GM12878 (cell line): ENCODE data around the gene FOS. TPM values are rescaled to one million over a fixed set of nuclear protein-coding genes. Genes with fewer than 3 reads are reported as not detected.
A peak's percentile ranks its signal among the peaks of the same experiment; 100 is the strongest.

Source experiments
- CEBPB ChIP-seq, 2 experiments: fragments of 150-350 bp in 1 of 2; IDR thresholded peaks; 2 replicates each; pipeline ENCODE4 v1.6.1; 2012 to 2014; ENCODE audit warnings: low read depth in 2 of 2, low read length in 2 of 2, borderline replicate concordance in 1 of 2, inconsistent platforms in 1 of 2
- CHD4 ChIP-seq: fragments of 200-600 bp; sonication (generic); IDR thresholded peaks from 2 replicates; pipeline ENCODE4 v1.6.1; 2016; ENCODE audit warnings: mild to moderate bottlenecking
- EP300 ChIP-seq, 2 experiments: fragments of 150-350 bp in 1 of 2; IDR thresholded peaks; 2 replicates each; pipeline ENCODE4 v1.6.1; 2011 to 2012; ENCODE audit warnings: low read depth in 2 of 2, low read length in 2 of 2, borderline replicate concordance in 1 of 2, improper control_type of control experiment in 1 of 2, inconsistent platforms in 1 of 2; ENCODE audit not compliant: control insufficient read depth in 1 of 2
- HDAC6 ChIP-seq: fragments of 200-600 bp; sonication (generic); IDR thresholded peaks from one replicate; pipeline ENCODE4 v1.8.0; 2017; ENCODE audit warnings: antibody characterized with exemption; ENCODE audit not compliant: unreplicated experiment
- IRF4 ChIP-seq: IDR thresholded peaks from 2 replicates; pipeline ENCODE4 v1.6.1; 2011; ENCODE audit warnings: low read depth, low read length
- KAT2A ChIP-seq: conservative IDR thresholded peaks from 2 replicates; pipeline ENCODE4 v1.6.1; 2011; ENCODE audit warnings: low read depth, low read length; ENCODE audit not compliant: control insufficient read depth
- KDM1A ChIP-seq: fragments of 200-600 bp; sonication (generic); IDR thresholded peaks from 2 replicates; pipeline ENCODE4 v1.6.1; 2016; ENCODE audit warnings: borderline replicate concordance
- KLF5 ChIP-seq: fragments of 450-650 bp; IDR thresholded peaks from 2 replicates; pipeline ENCODE4 v1.6.1; 2014; ENCODE audit warnings: mild to moderate bottlenecking; ENCODE audit not compliant: partially characterized antibody
- MEF2A ChIP-seq: IDR thresholded peaks from 2 replicates; pipeline ENCODE4 v1.6.1; 2011; ENCODE audit warnings: low read depth, mild to moderate bottlenecking, low read length, moderate library complexity; ENCODE audit not compliant: insufficient read depth
- MTA3 ChIP-seq: IDR thresholded peaks from 2 replicates; pipeline ENCODE4 v1.6.1; 2012; ENCODE audit warnings: low read length, inconsistent platforms, borderline replicate concordance
- MXI1 ChIP-seq: fragments of 150-350 bp; IDR thresholded peaks from 2 replicates; pipeline ENCODE4 v1.6.1; 2011; ENCODE audit warnings: low read depth, mild to moderate bottlenecking, inconsistent platforms, low read length, improper control_type of control experiment
- MYB ChIP-seq: fragments of 150-350 bp; IDR thresholded peaks from 2 replicates; pipeline ENCODE4 v1.6.1; 2014; ENCODE audit warnings: mild to moderate bottlenecking, low read depth, low read length, borderline replicate concordance
- NFIC ChIP-seq: IDR thresholded peaks from 2 replicates; pipeline ENCODE4 v1.6.1; 2012; ENCODE audit warnings: low read depth, mild to moderate bottlenecking, inconsistent platforms, low read length, moderate library complexity
- NFXL1 ChIP-seq: fragments of 450-650 bp; IDR thresholded peaks from 2 replicates; pipeline ENCODE4 v1.6.1; 2017; ENCODE audit warnings: antibody characterized with exemption, mild to moderate bottlenecking, borderline replicate concordance
- POLR2AphosphoS5 ChIP-seq: IDR thresholded peaks from 2 replicates; pipeline ENCODE4 v1.6.1; 2011; ENCODE audit warnings: mild to moderate bottlenecking, low read length, inconsistent platforms
- SIN3A ChIP-seq: IDR thresholded peaks from 2 replicates; pipeline ENCODE4 v1.6.1; 2012; ENCODE audit warnings: low read depth, low read length, improper control_type of control experiment
- SP1 ChIP-seq: IDR thresholded peaks from one replicate; pipeline ENCODE4 v1.6.1; 2011; ENCODE audit warnings: low read depth, low read length
- STAT1 ChIP-seq: fragments of 450-650 bp; conservative IDR thresholded peaks from 2 replicates; pipeline ENCODE4 v1.6.1; 2014; ENCODE audit warnings: antibody characterized with exemption, mild to moderate bottlenecking
- TCF12 ChIP-seq: IDR thresholded peaks from 2 replicates; pipeline ENCODE4 v1.6.1; 2011; ENCODE audit warnings: low read depth, mild to moderate bottlenecking, low read length
- ZBED1 ChIP-seq: IDR thresholded peaks from 2 replicates; pipeline ENCODE4 v1.6.1; 2016; ENCODE audit warnings: borderline replicate concordance
- ZNF217 ChIP-seq: fragments of 450-650 bp; IDR thresholded peaks from 2 replicates; pipeline ENCODE4 v1.6.1; 2017; ENCODE audit warnings: antibody characterized with exemption, mild to moderate bottlenecking
- polyA plus RNA-seq, 11 experiments: library from polyadenylated mRNA; depleted of rRNA in 4 of 11; unstranded in 6 of 11; stranded (reverse) in 5 of 11; fragments of >200 nt; fragmentation: Nextera tagmentation in 4 of 11; fragmentation: Illumina TruSeq in 1 of 11; extraction: Ambion mirVana in 4 of 11; extraction: Trizol in 1 of 11; gene quantifications; 1 replicate in 1 of 11; 2 replicates in 10 of 11; pipeline versions ENCODE4 v1.2.1 to v1.2.3, GENCODE V29; 2011 to 2016; ENCODE audit warnings: inconsistent platforms in 2 of 11, missing spikeins in 2 of 11, low read depth in 1 of 11
- total RNA-seq, 4 experiments: library from RNA; depleted of rRNA in 3 of 4; stranded (reverse); fragments of >200 nt in 3 of 4; fragmentation: Illumina TruSeq in 1 of 4; extraction: Trizol in 1 of 4; gene quantifications; 2 replicates each; pipeline versions ENCODE4 v1.2.1 to v1.2.3, GENCODE V29; 2013 to 2021
- TF ChIP-seq, protein P1 (sequence below): fragments of 450-650 bp; IDR thresholded peaks from 2 replicates; pipeline ENCODE4 v1.6.1; 2017; ENCODE audit warnings: mild to moderate bottlenecking, low read depth, inconsistent platforms; ENCODE audit not compliant: poor library complexity, severe bottlenecking
- TF ChIP-seq, protein P2 (sequence below): IDR thresholded peaks from 2 replicates; pipeline ENCODE4 v1.6.1; 2012; ENCODE audit warnings: mild to moderate bottlenecking, low read depth, low read length
- TF ChIP-seq, protein P3 (sequence below): fragments of 150-350 bp; IDR thresholded peaks from 2 replicates; pipeline ENCODE4 v1.6.1; 2014; ENCODE audit warnings: mild to moderate bottlenecking, low read depth, low read length

Gene FOS
- total and polyA plus RNA-seq, 10 of the 15 experiments (the other 5 are each of a cell fraction or from before 2014, with no cell fraction given) = 0.02 to 0.95 (median 0.38) TPM

DNA sequence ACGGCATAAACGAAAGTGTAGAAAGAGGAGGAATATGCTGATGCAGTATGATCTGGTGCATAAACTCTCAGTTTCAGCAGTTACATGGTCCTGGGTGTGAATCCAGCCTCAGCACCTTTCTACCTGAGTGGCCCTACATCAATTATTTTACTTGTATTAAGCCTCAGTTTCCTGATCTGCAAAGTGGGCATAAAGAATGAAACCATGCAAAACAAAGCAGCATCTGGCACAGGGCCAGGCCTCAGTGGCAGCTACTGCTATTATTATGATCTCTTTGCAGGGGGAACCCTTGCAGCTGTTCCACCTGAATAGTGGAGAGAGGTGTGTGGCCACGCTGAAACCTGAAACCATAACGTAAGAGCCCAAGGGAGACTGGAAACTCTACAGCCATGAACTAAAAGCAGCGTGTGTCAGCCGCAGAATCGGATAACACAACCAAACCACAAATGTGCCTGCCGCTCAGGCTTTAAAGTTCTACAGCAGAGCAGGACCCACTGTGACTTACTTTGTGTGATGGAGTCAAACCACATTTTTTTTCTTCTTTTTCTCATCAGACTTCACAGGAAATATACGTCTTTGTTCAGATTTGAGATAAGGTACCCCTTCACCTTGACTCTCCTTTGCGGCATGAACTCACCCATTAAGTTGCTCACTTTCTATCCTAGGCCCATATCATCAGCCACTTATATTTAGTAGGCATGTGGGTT lies 29.2 kb upstream of the FOS start (continued):
- no peak for TF ChIP-seq CHD4
- peak; percentile 87 to 97; a peak in 3 of 4 replicates for TF ChIP-seq EP300 (IDR thresholded peaks at IDR 0.05; ENCODE audit: borderline replicate concordance in 1 of 2, control insufficient read depth in 1 of 2, low read depth in 2 of 2, low read length in 2 of 2)
- TF ChIP-seq NFXL1 = no peak
- peak; percentile 95 for TF ChIP-seq ZNF217
- peak; percentile 97 for TF ChIP-seq NFIC
- TF ChIP-seq KLF5 = no peak
- peak; percentile 49; the same call in 1 of the 2 replicates for TF ChIP-seq POLR2AphosphoS5
- no peak for TF ChIP-seq SP1
- TF ChIP-seq, protein P1, sequence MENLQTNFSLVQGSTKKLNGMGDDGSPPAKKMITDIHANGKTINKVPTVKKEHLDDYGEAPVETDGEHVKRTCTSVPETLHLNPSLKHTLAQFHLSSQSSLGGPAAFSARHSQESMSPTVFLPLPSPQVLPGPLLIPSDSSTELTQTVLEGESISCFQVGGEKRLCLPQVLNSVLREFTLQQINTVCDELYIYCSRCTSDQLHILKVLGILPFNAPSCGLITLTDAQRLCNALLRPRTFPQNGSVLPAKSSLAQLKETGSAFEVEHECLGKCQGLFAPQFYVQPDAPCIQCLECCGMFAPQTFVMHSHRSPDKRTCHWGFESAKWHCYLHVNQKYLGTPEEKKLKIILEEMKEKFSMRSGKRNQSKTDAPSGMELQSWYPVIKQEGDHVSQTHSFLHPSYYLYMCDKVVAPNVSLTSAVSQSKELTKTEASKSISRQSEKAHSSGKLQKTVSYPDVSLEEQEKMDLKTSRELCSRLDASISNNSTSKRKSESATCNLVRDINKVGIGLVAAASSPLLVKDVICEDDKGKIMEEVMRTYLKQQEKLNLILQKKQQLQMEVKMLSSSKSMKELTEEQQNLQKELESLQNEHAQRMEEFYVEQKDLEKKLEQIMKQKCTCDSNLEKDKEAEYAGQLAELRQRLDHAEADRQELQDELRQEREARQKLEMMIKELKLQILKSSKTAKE = peak; percentile 96
- TF ChIP-seq STAT1 = no peak
- TF ChIP-seq IRF4 = peak; percentile 60
- TF ChIP-seq, protein P2, sequence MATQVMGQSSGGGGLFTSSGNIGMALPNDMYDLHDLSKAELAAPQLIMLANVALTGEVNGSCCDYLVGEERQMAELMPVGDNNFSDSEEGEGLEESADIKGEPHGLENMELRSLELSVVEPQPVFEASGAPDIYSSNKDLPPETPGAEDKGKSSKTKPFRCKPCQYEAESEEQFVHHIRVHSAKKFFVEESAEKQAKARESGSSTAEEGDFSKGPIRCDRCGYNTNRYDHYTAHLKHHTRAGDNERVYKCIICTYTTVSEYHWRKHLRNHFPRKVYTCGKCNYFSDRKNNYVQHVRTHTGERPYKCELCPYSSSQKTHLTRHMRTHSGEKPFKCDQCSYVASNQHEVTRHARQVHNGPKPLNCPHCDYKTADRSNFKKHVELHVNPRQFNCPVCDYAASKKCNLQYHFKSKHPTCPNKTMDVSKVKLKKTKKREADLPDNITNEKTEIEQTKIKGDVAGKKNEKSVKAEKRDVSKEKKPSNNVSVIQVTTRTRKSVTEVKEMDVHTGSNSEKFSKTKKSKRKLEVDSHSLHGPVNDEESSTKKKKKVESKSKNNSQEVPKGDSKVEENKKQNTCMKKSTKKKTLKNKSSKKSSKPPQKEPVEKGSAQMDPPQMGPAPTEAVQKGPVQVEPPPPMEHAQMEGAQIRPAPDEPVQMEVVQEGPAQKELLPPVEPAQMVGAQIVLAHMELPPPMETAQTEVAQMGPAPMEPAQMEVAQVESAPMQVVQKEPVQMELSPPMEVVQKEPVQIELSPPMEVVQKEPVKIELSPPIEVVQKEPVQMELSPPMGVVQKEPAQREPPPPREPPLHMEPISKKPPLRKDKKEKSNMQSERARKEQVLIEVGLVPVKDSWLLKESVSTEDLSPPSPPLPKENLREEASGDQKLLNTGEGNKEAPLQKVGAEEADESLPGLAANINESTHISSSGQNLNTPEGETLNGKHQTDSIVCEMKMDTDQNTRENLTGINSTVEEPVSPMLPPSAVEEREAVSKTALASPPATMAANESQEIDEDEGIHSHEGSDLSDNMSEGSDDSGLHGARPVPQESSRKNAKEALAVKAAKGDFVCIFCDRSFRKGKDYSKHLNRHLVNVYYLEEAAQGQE = no peak
- TF ChIP-seq TCF12 = peak; percentile 91
- peak; percentile 77; the same call in 1 of the 2 replicates for TF ChIP-seq MEF2A
- TF ChIP-seq, protein P3, sequence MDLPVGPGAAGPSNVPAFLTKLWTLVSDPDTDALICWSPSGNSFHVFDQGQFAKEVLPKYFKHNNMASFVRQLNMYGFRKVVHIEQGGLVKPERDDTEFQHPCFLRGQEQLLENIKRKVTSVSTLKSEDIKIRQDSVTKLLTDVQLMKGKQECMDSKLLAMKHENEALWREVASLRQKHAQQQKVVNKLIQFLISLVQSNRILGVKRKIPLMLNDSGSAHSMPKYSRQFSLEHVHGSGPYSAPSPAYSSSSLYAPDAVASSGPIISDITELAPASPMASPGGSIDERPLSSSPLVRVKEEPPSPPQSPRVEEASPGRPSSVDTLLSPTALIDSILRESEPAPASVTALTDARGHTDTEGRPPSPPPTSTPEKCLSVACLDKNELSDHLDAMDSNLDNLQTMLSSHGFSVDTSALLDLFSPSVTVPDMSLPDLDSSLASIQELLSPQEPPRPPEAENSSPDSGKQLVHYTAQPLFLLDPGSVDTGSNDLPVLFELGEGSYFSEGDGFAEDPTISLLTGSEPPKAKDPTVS = no peak
- TF ChIP-seq MTA3 = peak; percentile 88; the same call in 1 of the 2 replicates
- no peak for TF ChIP-seq HDAC6
- peak; percentile 88; the same call in 1 of the 2 replicates for TF ChIP-seq ZBED1
- no peak for TF ChIP-seq KAT2A
- no peak for TF ChIP-seq KDM1A
- TF ChIP-seq SIN3A = 0 out of 2 replicates have a peak, but pooled peaks have one; percentile 55
- TF ChIP-seq MXI1 = peak; percentile 85
- TF ChIP-seq MYB = peak; percentile 76; the same call in 1 of the 2 replicates
- TF ChIP-seq CEBPB (IDR thresholded peaks at IDR 0.05; ENCODE audit: borderline replicate concordance in 1 of 2, low read depth in 2 of 2, low read length in 2 of 2) = peak in 1 of 2 experiments; percentile 78; a peak in 2 of 4 replicates
